ENCODE data around the gene BRF1. TPM values are rescaled to one million over a fixed set of nuclear protein-coding genes. Genes with fewer than 3 reads are reported as not detected.

Gene BRF1
- total RNA-seq, 1 donor from 2014 or later: 60.7 TPM

DNA sequence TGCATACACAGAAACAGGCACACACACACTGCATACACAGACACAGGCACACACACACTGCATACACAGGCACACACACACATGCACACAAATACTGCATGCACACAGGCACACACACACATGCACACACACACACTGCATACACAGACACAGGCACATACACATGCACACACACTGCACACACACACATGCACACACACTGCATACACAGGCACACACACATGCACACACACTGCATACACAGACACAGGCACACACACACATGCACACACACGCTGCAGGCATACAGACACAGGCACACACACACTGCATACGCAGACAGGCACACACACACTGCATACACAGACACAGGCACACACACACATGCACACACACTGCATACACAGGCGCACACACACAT is 85.2 kb downstream of the BRF1 start:
- DNase-seq (ENCODE audit: low spot score in 2 of 2) (no peak), FAIRE-seq (no peak)

DNA sequence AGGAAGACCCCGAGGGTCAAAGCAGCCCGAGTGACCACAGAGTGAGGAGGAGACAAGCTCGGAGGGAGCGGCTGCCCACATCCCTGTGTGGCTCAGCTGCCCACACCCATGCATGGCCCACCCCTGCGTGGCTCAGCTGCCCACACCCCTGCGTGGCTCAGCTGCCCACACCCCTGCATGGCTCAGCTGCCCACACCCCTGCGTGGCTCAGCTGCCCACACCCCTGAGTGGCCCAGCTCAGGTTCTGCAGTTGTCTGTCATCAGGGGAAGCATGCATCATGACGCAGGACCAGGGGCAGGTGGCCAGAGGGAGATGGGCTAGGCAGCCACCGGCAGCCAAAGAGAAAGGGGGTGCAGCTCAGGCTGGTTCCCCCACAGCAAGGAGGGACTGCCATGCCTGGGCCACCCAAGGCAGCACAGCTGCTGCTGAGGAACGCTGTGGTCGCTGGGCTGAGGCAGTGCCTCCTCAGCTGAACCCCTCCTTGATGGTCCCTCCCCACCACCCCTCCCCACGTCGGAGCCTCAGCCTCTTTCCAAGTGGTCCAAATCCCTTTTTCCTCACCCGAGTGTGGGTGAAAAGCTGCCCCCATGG is 86.4 kb downstream of the BRF1 start:
- FAIRE-seq (no peak), DNase-seq (ENCODE audit: low spot score in 2 of 2) (no peak)

DNA sequence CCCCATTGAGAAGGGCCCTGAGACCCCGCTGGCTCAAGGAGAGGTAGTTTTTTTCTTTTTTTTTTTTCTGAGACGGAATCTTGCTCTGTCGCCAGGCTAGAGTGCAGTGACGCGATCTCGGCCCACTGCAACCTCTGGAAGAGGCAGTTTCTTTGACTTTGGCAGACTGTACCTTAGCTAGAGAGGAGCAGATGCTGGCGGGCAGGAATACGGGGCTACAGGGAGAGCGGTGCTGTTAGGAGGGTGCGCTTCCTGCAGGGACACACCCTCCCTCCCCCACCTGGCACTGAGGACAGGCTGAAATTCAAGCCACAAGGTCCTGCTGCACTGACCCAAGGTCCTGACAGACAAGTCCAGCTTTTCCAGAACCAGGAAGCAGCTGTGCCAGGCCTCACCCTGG is 87.4 kb downstream of the BRF1 start:
- FAIRE-seq: no peak
- no peak for DNase-seq (ENCODE audit: low spot score in 2 of 2)

DNA sequence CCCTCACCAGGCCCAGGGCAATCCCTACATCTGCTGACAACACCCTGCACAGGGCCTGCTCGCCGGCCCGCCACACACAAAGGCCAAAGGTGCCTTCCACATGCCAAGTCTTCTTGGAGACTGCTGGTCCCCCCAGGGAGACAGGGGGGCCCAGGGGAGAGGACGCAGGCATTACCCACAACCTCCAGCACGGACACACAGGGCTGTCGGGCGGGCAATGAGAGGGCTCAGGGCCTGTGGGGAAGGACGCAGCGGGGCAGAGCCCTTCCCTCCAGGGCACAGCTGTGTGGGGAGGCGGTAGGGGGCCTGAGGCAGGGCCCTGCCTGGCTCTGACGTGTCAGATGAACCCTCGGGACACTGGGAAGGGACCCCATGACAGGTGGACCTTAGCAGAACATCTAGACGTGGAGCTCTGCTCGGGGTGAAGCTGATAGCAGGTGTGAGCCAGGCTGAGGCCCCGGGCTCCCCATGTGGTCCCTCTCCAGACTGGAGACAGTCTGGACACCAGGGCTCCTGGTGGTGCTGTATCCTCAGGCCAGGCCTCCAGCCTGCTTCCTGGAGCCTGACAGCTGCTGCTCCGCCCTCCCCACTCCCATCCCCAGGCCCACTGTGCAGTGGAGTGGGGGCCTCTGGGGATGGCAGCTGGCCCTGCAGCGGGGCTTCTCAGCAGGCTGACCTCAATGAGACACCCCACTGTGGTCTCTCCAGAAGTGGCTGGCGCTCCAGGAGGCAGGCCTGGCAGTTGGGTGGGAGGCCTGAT is 88.1 kb downstream of the BRF1 start:
- no peak for DNase-seq (ENCODE audit: low spot score in 2 of 2)
- no peak for FAIRE-seq

DNA sequence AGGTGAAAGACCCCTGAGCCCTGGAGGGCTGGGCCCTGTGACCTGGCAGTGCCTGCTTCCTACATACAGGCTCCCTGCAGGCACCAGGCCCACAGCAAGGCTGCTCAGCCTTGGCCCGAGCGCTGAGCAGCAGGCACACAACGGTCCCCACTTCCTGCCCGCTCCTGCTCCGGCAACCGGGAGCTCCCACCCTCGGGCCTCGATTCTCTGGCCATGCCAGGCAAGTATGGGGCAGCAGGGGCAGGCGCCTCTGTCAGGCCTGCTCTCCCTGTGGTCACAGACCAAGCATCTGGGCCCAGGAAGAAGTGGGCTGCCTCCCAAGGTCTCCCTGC is 89.1 kb downstream of the BRF1 start:
- no peak for FAIRE-seq
- no peak for DNase-seq (ENCODE audit: low spot score in 2 of 2)

DNA sequence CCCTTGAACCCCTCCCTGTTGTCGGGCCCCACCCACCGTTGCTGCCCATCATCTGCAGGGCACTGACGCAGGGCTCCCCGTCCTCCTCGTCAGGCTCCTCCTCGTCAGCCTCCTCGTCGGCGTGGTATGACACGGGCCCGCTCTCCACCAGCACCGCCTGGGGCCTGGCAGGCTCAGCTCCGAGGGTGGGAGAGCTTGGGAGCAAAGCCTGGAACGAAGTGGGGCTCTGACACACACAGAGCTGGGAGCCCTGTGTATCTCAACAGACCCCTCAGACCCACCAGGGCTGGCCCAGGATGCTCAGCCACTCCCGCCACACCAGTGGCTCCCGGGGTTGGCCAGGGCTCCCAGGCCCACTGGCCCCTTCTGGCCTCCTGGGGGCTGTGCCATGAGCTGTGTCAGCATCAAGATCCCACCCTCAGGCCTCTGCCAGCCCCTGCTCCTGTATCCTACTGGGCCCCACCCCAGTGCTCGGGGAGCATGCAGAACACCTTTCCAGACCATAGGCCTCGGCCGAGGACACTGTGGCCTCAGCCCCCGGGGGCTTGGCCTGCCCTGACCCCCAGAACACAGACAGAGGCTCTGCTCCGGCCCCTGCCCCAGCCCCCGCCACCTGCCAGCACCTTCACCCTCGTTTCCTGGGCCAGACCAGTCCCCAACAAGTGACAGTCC is 89.6 kb downstream of the BRF1 start:
- DNase-seq (ENCODE audit: low spot score in 2 of 2) (no peak), FAIRE-seq (no peak)

DNA sequence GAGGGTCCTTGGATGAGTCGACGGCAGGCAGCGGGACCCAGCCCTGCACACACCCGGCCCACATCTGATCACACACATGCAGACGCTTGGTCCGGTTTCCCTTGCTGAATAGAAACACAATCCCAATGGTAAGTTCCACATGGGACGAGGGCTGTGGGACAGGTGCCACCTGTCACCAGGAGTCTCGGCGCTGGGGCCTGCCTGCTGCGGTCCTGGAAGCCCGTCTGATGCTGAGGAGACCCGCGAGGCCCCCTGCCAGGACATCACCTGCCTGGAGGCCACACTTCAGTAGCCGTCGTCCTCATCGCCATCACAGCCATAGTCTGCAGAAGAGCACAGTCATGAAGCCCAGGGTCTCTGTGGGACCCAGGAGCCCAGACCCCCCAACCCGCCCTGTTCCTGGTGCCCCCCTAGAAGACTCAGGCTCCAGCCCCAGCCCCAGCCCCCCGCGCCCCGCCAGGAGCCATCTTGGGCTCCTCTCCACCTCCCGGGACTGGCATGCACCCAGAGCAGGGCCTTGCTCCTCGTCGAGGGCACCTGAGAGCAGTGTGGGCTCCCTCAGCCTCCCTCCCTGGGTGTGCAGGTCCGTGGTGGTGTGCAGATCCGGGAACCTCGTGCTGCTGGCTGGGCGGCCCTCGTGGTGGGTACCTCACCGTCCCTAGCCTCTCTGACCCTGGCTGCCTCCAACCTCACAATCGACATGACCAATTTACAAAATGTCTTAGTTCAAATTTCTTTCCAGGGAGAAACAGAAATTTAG is 90.4 kb downstream of the BRF1 start:
- DNase-seq (ENCODE audit: low spot score in 2 of 2): no peak
- no peak for FAIRE-seq

DNA sequence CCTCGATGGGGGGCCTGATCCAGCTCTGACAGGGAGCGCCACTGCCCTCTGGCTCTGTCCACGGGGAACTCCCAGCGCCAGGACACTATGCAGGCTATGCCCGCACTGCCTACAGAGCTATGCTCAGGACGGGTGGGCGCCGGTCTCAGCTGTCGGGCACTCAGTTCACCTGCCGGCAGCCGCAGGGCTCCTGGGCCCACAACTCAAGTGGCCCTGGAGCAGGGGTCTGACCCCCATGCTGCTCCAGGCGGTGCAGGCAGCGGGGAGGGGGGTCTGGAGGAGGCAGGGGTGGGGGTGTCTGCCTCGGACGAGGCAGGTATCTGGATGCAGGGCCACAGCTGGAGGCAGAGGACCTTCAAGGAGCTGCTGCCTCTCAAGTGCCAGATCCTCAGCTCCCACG is 91.2 kb downstream of the BRF1 start:
- FAIRE-seq: no peak

DNA sequence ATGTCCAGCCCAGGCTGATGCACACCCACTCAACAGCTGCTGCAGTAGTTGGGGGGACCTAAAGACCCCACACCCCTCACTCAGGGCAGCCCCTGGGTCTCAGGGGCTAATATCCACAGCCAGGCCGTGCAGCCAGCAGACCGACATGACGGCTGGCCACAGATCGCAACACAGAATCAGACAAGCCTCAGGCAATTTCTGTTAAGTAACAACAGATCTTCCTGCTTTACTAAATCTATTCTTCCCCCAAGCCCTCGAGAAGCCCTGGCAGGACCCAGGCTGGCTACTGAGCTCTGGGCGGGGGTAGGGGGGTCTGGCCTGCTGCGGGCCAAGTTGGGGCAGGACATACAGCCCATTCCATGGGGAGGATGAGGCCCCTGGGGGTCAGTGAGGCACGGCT is 91.7 kb downstream of the BRF1 start:
- no peak for DNase-seq (ENCODE audit: low spot score in 2 of 2)
- FAIRE-seq: no peak

More for the DNA sequence above, 91.2 kb downstream of the BRF1 start:
- DNase-seq (ENCODE audit: low spot score in 2 of 2): no peak

DNA sequence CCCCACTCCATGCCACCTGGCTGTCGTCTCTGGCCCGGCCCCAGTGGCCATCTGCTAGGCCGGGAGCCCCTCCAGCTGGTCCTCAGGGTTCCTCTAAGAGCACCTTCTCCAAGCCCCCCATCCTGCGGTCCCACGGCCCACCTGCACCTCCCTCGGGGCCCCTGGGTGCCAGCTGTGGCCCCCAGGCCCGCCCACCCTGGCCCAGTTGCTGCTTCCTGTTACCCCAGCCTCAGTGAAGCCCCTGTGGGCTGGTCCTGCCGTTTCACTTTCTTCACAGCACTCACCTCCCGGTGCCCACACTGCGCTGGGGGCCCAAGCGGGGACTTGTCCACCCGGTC is 92.1 kb downstream of the BRF1 start:
- FAIRE-seq: no peak
- no peak for DNase-seq (ENCODE audit: low spot score in 2 of 2)

DNA sequence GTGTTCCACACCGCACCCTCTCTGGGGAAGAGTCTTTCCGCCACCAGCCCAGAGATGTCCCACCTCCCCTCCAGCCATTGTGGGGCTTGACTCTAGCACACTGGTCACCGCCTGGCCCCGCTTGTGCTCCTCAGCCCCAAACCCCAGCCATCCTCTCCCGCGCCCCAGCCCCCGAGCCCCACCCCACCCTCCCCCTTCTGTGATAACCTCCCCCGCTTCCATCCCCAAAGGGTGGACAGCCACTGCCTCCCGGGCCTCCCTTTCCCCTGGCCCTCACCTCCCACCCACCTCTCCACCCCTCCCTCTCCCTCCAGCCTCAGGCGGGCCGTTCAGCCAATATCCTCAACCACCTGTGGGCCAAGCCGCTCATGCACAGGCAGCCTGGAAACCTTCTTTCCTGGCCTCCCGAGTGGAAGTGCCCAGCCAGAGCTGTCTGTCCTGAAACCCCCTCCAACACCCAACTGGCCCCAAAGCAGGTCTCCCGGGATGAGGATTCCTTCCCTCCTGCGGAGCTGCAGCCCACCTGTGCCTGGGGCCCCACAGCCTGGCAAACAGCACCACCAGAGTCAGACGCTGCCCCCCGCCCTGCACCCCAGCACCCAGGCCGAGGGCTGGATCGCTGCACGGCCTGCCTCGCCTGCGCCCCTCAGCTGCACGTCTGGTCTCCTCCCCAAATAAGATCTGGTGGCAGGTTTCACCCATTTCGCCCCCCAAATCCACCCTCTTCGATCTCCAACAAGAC is 92.6 kb downstream of the BRF1 start:
- FAIRE-seq: no peak

DNA sequence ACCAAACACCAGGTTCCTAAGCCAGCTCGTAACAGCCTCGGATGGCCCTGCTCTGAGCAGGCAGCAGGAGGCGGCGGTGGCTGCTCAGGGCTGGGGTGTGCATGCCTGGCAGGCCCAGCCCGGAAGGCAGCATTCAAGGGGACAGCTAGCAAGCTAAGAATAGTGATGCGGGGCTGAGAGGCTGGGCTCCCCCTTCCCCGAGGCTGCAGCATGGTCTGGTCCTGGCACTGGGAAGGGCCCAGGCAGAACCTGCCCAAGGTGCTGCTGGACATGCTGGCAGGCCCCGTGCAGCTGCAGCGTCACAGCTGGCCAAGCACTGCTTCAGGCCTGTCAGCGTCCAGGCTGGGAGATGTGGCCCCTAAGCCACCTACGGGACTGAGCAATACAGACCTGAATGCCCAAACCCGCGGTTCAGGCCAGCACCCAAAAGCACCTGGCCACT is 93.3 kb downstream of the BRF1 start:
- DNase-seq (ENCODE audit: low spot score in 2 of 2) (peak in 1 of 2 donors; percentile 63), FAIRE-seq (no peak)

More for the DNA sequence above, 92.6 kb downstream of the BRF1 start:
- no peak for DNase-seq (ENCODE audit: low spot score in 2 of 2)

DNA sequence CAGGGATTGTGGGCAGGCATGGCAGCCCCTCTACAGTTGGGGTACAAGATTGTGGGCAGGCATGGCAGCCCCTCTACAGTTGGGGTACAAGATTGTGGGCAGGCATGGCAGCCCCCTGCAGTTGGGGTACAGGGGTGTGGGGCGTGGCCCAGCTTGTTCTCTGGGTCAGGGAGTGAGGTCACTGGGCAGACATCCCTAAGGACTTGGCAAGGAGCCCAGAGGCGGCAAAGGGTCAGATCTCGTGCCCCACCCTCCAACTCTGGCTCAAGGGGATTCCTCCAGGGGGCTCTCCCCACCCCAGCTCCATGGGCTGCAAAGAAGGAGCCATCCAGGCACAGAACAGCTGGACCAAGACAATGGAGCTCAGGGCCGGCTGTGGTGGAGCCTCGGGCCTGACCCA is 93.9 kb downstream of the BRF1 start:
- FAIRE-seq: no peak
- no peak for DNase-seq (ENCODE audit: low spot score in 2 of 2)

DNA sequence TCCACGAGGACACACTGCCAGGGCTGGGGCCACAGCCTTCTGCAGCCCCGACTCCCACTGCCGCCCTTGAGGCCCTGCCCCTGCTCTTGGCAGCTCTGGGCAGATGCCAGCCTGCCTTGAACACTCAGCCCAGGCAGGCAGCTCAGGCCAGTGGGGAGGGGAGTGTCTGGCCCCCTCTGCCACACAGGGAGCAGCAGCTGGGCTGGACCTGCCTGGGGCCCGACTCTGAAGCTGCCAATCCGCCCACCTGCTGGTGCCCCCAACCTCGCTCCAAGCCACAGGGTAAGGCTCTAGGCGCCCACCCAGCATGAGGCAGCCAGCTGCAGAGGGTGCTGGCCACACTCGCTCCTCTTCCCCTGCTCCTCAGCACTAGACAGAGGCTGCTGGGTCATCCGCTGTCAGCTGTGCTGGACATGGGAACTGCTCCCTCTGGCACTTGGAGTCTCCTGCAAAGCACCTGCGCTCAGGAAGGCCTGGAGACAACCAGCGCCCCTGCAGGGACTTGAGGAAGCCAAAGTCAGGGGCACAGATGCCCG is 95.1 kb downstream of the BRF1 start:
- DNase-seq (ENCODE audit: low spot score in 2 of 2) (no peak), FAIRE-seq (no peak)

DNA sequence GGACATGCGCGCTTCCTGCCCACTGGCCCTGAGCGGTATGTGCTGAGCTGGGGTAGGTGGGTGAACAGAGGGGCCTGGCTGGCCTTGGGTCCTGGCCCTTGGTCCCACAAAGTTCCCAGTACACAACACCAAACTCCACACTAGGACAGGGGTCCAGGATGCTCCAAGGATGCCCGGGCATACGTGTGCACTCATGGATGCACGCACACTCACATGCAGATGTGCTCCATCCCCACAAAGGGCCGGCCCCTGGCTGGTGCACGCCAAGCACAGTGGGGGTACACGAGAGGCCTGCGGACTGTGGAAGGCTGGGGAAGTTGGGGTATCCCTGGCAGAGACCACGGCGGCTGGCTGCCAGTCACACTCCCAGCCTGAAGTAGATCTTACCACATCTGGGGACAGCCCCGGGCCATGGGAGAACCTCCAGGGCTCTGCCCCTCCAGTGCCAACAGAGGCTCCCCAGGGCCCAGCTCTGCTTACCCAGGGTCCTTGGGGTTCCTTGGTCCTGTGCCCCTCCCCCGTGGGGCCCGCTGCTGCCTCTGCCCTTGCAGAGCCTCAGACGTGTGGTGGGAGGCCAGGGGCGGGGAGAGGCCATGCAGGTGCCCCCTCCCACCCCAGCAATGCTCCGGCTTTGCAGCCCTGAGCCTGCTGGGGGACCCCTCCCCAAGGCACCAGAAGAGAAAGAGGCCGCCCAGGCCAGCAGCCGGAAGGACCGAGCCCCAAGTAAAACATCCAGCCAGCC is 95.7 kb downstream of the BRF1 start:
- FAIRE-seq (no peak), DNase-seq (ENCODE audit: low spot score in 2 of 2) (no peak)

DNA sequence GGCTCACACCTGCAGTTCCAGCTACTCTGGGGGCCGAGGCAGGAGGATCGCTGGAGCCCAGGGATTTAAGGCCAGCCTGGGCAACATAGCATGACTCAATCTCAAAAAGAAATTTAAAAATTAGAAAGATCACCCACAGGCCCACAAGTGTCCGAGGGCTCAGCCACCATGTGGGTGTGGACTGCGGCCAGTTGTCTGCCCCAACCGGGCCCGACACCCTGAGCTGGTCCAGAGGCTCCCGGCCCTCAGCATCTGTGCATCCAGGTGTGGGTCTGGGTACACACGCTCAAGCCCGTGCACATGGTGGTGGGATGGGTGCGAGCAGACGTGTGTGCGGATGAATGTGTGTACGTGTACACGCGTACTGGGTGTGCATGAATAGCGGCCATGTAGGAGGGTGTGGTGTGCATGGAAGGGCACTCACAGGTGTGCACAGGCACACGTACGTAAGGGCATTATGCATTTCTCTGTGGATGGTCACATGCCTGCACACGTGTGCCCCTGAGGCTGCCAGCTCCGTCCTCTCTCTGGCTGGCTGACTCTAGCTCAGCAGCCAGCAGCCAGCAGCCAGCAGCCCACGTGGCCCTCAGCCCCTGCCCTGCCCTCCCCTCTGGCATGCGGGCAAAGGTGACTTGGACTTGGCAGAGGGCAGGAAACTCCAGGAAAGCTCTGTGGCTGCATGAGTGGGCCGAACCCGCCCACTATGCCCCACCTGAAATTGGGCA is 96.4 kb downstream of the BRF1 start:
- FAIRE-seq: no peak
- DNase-seq (ENCODE audit: low spot score in 2 of 2): peak; percentile 76 to 85

DNA sequence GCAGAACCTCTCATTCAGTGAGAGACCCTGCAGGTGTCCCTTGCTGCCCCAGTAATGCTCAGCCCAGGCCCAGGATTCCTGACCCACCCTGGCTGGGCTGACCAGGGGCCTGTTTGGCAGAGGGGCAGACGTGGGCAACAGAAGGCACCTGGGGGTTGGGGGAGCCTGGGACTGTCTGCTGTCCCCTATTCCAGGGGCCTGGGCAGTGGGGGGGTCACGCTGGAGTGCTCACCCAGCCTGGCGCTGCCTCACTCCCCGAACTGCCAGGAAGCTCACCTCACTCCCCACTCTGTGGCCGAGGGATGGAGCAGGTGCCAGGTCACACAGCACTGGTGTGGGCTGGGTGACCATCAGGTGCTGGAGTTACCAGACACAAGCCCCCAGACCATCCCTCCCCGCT is 97.1 kb downstream of the BRF1 start:
- DNase-seq (ENCODE audit: low spot score in 2 of 2) (no peak), FAIRE-seq (no peak)

DNA sequence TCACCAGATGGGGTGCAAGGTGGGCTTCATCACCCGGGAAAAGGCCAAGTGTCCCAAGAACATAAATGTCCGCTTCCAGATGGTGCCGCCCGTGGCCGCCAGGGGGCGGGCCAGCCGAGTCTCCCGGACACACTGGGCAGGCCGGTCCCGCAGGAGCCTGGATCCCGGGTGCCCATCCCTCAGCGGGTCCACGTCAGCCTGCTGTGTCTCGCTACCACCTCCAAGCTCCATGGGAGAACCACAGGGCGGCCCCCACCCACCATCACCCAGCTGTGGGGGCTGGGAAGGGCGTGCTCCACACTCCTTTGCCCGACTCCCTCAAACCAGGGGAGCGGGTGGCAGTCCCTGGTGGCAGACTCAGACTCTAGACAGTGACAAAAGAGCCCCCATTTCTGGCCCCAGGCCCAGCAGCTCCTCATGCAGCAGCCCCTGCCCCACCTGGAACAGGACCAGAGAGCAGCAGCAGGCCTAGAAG is 97.7 kb downstream of the BRF1 start:
- FAIRE-seq (no peak), DNase-seq (ENCODE audit: low spot score in 2 of 2) (peak; percentile 85 to 93)
